Measurements from ENCODE around the gene VMP1.

GRCh38 chr17:59777033-59777432 lies 69.6 kb downstream of the VMP1 start:
- TF ChIP-seq CTCF (conservative IDR thresholded peaks at IDR 0.05 in 1 of 2, IDR thresholded peaks at IDR 0.05 in 1 of 2; ENCODE audit: low read depth in 1 of 2, low read length in 2 of 2) (no peak), EZH2 (IDR thresholded peaks at IDR 0.05; ENCODE audit: low read length, missing control alignments) (no peak)
